GM06990 (cell line): ENCODE results near the gene KDM8.

ENCODE experiments used
- DNase-seq: peaks from one replicate; pipeline ENCODE4 v3.0.0-alpha.2; 2011; ENCODE audit not compliant: insufficient read length; ENCODE audit errors: extremely low read depth
- H3K27me3 ChIP-seq: replicated peaks from 2 replicates; pipeline ENCODE4 v1.6.0; 2011; ENCODE audit warnings: low read length; ENCODE audit not compliant: control insufficient read depth, insufficient read depth
- H3K36me3 ChIP-seq: 2 replicates; pipeline ENCODE4 v1.5.1; 2011; ENCODE audit warnings: low read length; ENCODE audit not compliant: control insufficient read depth, insufficient read depth
- H3K4me3 ChIP-seq: replicated peaks from 2 replicates; pipeline ENCODE4 v1.5.1; 2011; ENCODE audit warnings: low read depth, mild to moderate bottlenecking, control low read depth, low read length
- TF ChIP-seq, protein P1 (sequence below): IDR thresholded peaks from 2 replicates; pipeline ENCODE4 v1.5.1; 2011; ENCODE audit warnings: low read length, control low read depth, mild to moderate bottlenecking, inconsistent platforms; ENCODE audit not compliant: insufficient read depth, poor library complexity, severe bottlenecking

Gene KDM8

DNA sequence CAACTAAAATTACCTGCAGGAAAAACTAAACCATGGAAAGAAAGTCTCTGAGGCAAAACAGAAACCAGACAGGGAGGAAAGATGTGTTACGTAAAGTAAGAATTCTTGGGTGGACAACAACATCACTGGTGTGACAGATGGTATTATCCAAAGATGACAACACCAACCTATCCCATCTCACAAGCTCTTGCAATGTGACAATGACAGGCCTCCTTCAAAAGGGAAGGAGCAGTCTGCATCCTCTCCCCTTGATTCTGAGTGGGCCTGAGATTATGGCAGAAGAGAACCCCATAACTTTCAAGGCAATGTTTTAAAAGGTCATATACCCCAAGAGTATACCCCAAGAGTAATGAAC, 17.6 kb upstream of the KDM8 start:
- no peaks in the 10 kb centered on the region for H3K36me3 ChIP-seq
- DNase-seq: no peak
- H3K4me3 ChIP-seq: no peak overlapping the region
- TF ChIP-seq, protein P1, sequence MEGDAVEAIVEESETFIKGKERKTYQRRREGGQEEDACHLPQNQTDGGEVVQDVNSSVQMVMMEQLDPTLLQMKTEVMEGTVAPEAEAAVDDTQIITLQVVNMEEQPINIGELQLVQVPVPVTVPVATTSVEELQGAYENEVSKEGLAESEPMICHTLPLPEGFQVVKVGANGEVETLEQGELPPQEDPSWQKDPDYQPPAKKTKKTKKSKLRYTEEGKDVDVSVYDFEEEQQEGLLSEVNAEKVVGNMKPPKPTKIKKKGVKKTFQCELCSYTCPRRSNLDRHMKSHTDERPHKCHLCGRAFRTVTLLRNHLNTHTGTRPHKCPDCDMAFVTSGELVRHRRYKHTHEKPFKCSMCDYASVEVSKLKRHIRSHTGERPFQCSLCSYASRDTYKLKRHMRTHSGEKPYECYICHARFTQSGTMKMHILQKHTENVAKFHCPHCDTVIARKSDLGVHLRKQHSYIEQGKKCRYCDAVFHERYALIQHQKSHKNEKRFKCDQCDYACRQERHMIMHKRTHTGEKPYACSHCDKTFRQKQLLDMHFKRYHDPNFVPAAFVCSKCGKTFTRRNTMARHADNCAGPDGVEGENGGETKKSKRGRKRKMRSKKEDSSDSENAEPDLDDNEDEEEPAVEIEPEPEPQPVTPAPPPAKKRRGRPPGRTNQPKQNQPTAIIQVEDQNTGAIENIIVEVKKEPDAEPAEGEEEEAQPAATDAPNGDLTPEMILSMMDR: no peak
- no peaks in the 10 kb centered on the region for H3K27me3 ChIP-seq

GRCh38 chr16:27188633-27189032, 14.7 kb upstream of the KDM8 start:
- Histone ChIP-seq H3K4me3 (no peak overlapping the region), H3K27me3 (no peaks in the 10 kb centered on the region), H3K36me3 (no peaks in the 10 kb centered on the region)
- DNase-seq: no peak
- TF ChIP-seq, protein P1: no peak

DNA sequence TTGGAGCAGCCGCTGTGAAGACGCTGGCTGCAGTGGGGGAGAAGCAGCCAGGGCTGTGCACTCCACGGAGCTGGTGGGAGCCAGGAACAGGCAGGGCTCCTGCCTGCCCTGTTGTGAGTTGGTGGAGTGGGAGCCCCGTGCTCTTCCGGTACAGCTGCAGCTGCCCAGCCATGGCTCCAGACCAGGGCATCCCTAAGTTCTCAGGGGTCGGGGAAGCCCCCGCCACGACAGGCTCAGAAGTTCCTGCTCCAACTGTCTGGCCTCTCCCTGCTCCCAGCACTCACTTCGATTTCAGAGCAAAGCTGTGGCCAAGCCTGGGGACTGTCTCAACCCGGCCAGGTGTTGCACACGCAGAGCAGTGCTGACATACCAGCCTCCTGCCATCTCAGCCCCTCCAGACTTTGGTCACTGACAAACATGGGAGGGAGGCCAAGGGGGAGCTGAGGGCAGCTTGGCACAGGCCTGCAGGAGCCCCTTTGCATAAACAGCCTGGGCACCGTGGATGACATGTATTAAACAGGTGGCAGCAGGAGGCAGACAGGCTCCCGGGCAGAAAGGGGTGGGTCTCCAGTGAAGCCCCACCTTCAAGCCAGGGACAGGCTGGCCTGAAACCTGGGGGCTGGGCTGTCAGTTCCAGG, 13.9 kb upstream of the KDM8 start:
- no peak for DNase-seq
- Histone ChIP-seq H3K4me3 (no peak overlapping the region), H3K27me3 (no peaks in the 10 kb centered on the region), H3K36me3 (no peaks in the 10 kb centered on the region)
- TF ChIP-seq, protein P1: no peak

DNA sequence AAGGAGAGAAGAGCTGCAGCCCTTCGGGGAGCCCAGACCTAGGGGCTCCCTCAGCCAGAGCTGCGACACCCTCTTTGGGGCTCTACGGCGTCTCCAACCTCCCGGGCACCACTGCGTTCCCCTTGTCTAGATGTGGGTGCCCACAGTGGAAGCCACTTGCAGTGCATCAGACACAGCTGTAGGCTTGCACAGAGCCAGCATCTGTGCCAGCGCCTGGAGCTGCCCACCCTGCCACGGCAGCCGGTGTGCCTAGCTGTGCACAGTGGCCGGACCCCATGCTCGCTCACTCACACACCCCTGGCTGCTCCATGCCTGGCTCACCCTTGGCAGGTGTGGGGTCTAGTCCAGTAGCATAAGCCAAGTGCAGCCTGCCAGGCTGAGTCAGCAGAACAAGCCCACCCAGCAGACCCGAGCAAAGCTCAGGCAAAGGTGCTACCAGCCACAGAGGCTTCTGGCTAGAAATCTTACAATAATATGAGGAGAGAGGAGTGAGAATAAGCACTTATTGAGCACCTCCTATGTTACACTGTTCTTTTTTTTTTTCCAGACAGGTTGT, 12.9 kb upstream of the KDM8 start:
- Histone ChIP-seq H3K4me3 (no peak overlapping the region), H3K27me3 (no peaks in the 10 kb centered on the region), H3K36me3 (no peaks in the 10 kb centered on the region)
- TF ChIP-seq, protein P1: no peak
- no peak for DNase-seq

DNA sequence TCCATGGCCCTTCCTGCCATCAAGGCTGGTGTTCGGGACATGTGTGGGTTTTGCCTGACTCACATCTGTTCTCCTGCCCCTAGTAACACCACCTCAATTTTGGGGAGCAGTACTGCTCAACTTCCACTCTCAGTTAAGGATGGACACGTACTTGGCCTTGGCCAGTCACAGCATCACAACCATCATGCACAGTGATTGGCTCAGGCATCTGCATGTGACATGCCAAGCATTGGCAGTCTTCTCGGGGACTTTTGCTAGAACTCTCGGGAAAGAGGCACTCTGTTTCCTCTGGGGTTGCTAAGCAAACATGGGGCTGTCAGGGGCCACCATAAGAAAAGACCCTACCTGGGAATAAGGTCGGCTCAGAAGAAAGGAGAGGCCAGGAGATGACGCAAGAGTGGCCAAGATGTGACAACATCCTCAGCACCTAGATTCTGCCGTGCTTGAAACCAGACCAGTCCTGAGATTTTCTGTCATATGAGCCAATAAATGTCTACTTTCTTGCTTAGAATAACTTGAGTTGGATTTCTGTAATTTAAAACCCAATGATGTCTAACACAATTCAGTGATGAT, 11.9 kb upstream of the KDM8 start:
- TF ChIP-seq, protein P1: no peak
- Histone ChIP-seq H3K4me3 (no peak overlapping the region), H3K27me3 (no peaks in the 10 kb centered on the region), H3K36me3 (no peaks in the 10 kb centered on the region)
- DNase-seq: no peak
